H9 (cell line): Measurements from ENCODE around the gene SUPT6H. TPM values are rescaled to one million over a fixed set of nuclear protein-coding genes. Genes with fewer than 3 reads are reported as not detected.
A peak's percentile ranks its signal among the peaks of the same experiment; 100 is the strongest.

ENCODE experiments used
- DNase-seq: peaks from one replicate; pipeline ENCODE4 v3.0.0-alpha.2; 2017
- H2AFZ ChIP-seq: one replicate; pipeline ENCODE4 v1.6.1; 2013; ENCODE audit warnings: mild to moderate bottlenecking, low read length, control low read depth, moderate library complexity
- H2AK5ac ChIP-seq: 2 replicates; pipeline ENCODE4 v1.6.1; 2013; ENCODE audit warnings: low read length, control low read depth, mixed read lengths; ENCODE audit not compliant: insufficient read length
- H2BK120ac ChIP-seq: one replicate; pipeline ENCODE4 v1.6.1; 2013; ENCODE audit warnings: low read depth, mild to moderate bottlenecking, low read length, control low read depth, inconsistent platforms; ENCODE audit not compliant: poor library complexity, severe bottlenecking
- H2BK12ac ChIP-seq: 2 replicates; pipeline ENCODE4 v1.6.1; 2013; ENCODE audit warnings: low read length, control low read depth, mixed read lengths, low read depth; ENCODE audit not compliant: insufficient read length
- H2BK15ac ChIP-seq: 2 replicates; pipeline ENCODE4 v1.6.1; 2013; ENCODE audit warnings: low read depth, low read length, control low read depth
- H2BK20ac ChIP-seq: one replicate; pipeline ENCODE4 v1.6.1; 2013; ENCODE audit warnings: low read depth, mild to moderate bottlenecking, low read length, control low read depth, inconsistent platforms; ENCODE audit not compliant: poor library complexity, severe bottlenecking
- H2BK5ac ChIP-seq: 2 replicates; pipeline ENCODE4 v1.6.1; 2013; ENCODE audit warnings: low read length, control low read depth, mixed read lengths; ENCODE audit not compliant: insufficient read length
- H3K14ac ChIP-seq: 2 replicates; pipeline ENCODE4 v1.6.1; 2013; ENCODE audit warnings: low read length, control low read depth; ENCODE audit not compliant: insufficient read depth
- H3K18ac ChIP-seq: 2 replicates; pipeline ENCODE4 v1.6.1; 2013; ENCODE audit warnings: low read depth, mild to moderate bottlenecking, mixed read lengths, low read length, control low read depth; ENCODE audit not compliant: insufficient read length
- H3K23ac ChIP-seq: 2 replicates; pipeline ENCODE4 v1.6.1; 2013; ENCODE audit warnings: low read length, control low read depth, mixed read lengths, low read depth; ENCODE audit not compliant: insufficient read length
- H3K23me2 ChIP-seq: 2 replicates; pipeline ENCODE4 v1.6.1; 2013; ENCODE audit warnings: low read depth, mild to moderate bottlenecking, mixed read lengths, low read length, control low read depth; ENCODE audit not compliant: insufficient read length, poor library complexity, severe bottlenecking
- H3K27ac ChIP-seq: 2 replicates; pipeline ENCODE4 v1.5.1; 2013; ENCODE audit warnings: low read length, control low read depth, mixed read lengths, low read depth; ENCODE audit not compliant: insufficient read length
- H3K27me3 ChIP-seq: 2 replicates; pipeline ENCODE4 v1.6.1; 2013; ENCODE audit warnings: low read length, control low read depth, inconsistent platforms; ENCODE audit not compliant: insufficient read depth
- H3K4ac ChIP-seq: 2 replicates; pipeline ENCODE4 v1.6.1; 2013; ENCODE audit warnings: low read depth, mild to moderate bottlenecking, control low read depth, inconsistent platforms, low read length, moderate library complexity
- H3K4me1 ChIP-seq: 2 replicates; pipeline ENCODE4 v1.6.1; 2013; ENCODE audit warnings: low read length, control low read depth, inconsistent platforms; ENCODE audit not compliant: insufficient read depth
- H3K4me2 ChIP-seq: 2 replicates; pipeline ENCODE4 v1.6.1; 2013; ENCODE audit warnings: low read length, control low read depth, mixed read lengths; ENCODE audit not compliant: insufficient read length, insufficient read depth
- H3K56ac ChIP-seq: 2 replicates; pipeline ENCODE4 v1.6.1; 2013; ENCODE audit warnings: low read depth, mild to moderate bottlenecking, mixed read lengths, low read length, control low read depth; ENCODE audit not compliant: insufficient read length
- H3K79me1 ChIP-seq: 2 replicates; pipeline ENCODE4 v1.6.1; 2013; ENCODE audit warnings: low read depth, mild to moderate bottlenecking, moderate library complexity, low read length, control low read depth, inconsistent platforms; ENCODE audit not compliant: insufficient read depth, poor library complexity, severe bottlenecking
- H3K79me2 ChIP-seq: 2 replicates; pipeline ENCODE4 v1.6.1; 2013; ENCODE audit warnings: low read length, control low read depth, inconsistent platforms; ENCODE audit not compliant: insufficient read depth
- H3K9ac ChIP-seq: 2 replicates; pipeline ENCODE4 v1.6.1; 2013; ENCODE audit warnings: low read length, control low read depth, mixed read lengths; ENCODE audit not compliant: insufficient read length; ENCODE audit errors: extremely low read depth
- H3K9me3 ChIP-seq: one replicate; pipeline ENCODE4 v1.6.1; 2013; ENCODE audit warnings: low read depth, low read length, inconsistent platforms; ENCODE audit not compliant: control insufficient read depth
- H3T11ph ChIP-seq: one replicate; pipeline ENCODE4 v1.6.1; 2013; ENCODE audit warnings: mild to moderate bottlenecking, low read length, control low read depth, inconsistent platforms
- H4K20me1 ChIP-seq: one replicate; pipeline ENCODE4 v1.6.1; 2013; ENCODE audit not compliant: control insufficient read depth, insufficient read length, insufficient read depth
- H4K5ac ChIP-seq: 2 replicates; pipeline ENCODE4 v1.6.1; 2013; ENCODE audit warnings: low read depth, mild to moderate bottlenecking, mixed read lengths, low read length, control low read depth; ENCODE audit not compliant: insufficient read length
- H4K8ac ChIP-seq: replicated peaks from 2 replicates; pipeline ENCODE4 v1.6.1; 2013; ENCODE audit warnings: low read length, control low read depth, mixed read lengths, low read depth; ENCODE audit not compliant: insufficient read length
- H4K91ac ChIP-seq: 2 replicates; pipeline ENCODE4 v1.6.1; 2013; ENCODE audit warnings: low read depth, mild to moderate bottlenecking, moderate library complexity, mixed read lengths, low read length, control low read depth; ENCODE audit not compliant: insufficient read length
- H3K27ac Mint-ChIP-seq, 3 experiments: 2 replicates in 2 of 3; 3 replicates in 1 of 3; pipeline ENCODE4 v1.8.0; 2020 to 2021; ENCODE audit warnings: mixed read lengths in 3 of 3, mild to moderate bottlenecking in 1 of 3, moderate library complexity in 1 of 3
- H3K27me3 Mint-ChIP-seq: 2 replicates; pipeline ENCODE4 v1.8.0; 2021; ENCODE audit warnings: low read depth, mild to moderate bottlenecking, moderate library complexity, mixed read lengths
- H3K36me3 Mint-ChIP-seq, 3 experiments: 2 replicates in 2 of 3; 3 replicates in 1 of 3; pipeline ENCODE4 v1.8.0; 2020 to 2021; ENCODE audit warnings: low read depth in 3 of 3, mixed read lengths in 3 of 3; ENCODE audit not compliant: insufficient read depth in 1 of 3
- H3K4me1 Mint-ChIP-seq, 2 experiments: 2 replicates each; pipeline ENCODE4 v1.8.0; 2020; ENCODE audit warnings: mixed read lengths in 2 of 2
- H3K4me3 Mint-ChIP-seq, 2 experiments: 2 replicates in 1 of 2; 3 replicates in 1 of 2; pipeline ENCODE4 v1.8.0; 2020 to 2021; ENCODE audit warnings: mild to moderate bottlenecking in 2 of 2, mixed read lengths in 2 of 2, moderate library complexity in 1 of 2
- H3K9me3 Mint-ChIP-seq, 2 experiments: 2 replicates in 1 of 2; 3 replicates in 1 of 2; pipeline ENCODE4 v1.8.0; 2020; ENCODE audit warnings: mild to moderate bottlenecking in 2 of 2, mixed read lengths in 2 of 2, moderate library complexity in 1 of 2
- CTCF ChIP-seq: fragments of 200-600 bp; sonication (generic); conservative IDR thresholded peaks from 3 replicates; pipeline ENCODE4 v1.8.0; 2021; ENCODE audit warnings: antibody characterized with exemption, mild to moderate bottlenecking
- WGBS: extraction: QIAGEN DNeasy Blood & Tissue Kit; methylation state at CpG from one replicate; pipeline ENCODE4 v1.1.7; 2013; ENCODE audit warnings: missing lambda C conversion rate, low lambda C conversion rate, mixed read lengths; ENCODE audit not compliant: insufficient read length; ENCODE audit errors: extremely low coverage; 5-methylcytosine and 5-hydroxymethylcytosine counted together
- total RNA-seq: library from RNA; stranded (reverse); gene quantifications from 2 replicates; pipeline ENCODE4 v1.2.1, GENCODE V29; 2021

Gene SUPT6H
- total RNA-seq, 1 experiment from 2014 or later = 85.8 TPM

GRCh38 chr17:28675980-28676379, 14.0 kb downstream of the SUPT6H start:
- Histone ChIP-seq H2BK20ac (no peak overlapping the region), H2BK5ac (no peak overlapping the region), H3T11ph (no peak overlapping the region), H3K4me2 (no peak overlapping the region), H2BK120ac (no peak overlapping the region), H3K56ac (no peak overlapping the region), H3K27me3 (no peaks in the 10 kb centered on the region), H3K27ac (no peak overlapping the region), H4K8ac (no peak overlapping the region), H3K23ac (no peak overlapping the region), H2AFZ (no peak overlapping the region), H2AK5ac (no peak overlapping the region), H3K79me1 (no peaks in the 10 kb centered on the region), H4K5ac (no peak overlapping the region), H3K9ac (no peak overlapping the region), H3K79me2 (no peaks in the 10 kb centered on the region), H2BK15ac (no peak overlapping the region), H3K14ac (no peak overlapping the region), H2BK12ac (no peak overlapping the region), H4K91ac (no peak overlapping the region), H4K20me1 (no peaks in the 10 kb centered on the region), H3K4me1 (no peaks in the 10 kb centered on the region), H3K4ac (no peak overlapping the region), H3K18ac (no peak overlapping the region), H3K23me2 (no peaks in the 10 kb centered on the region), H3K9me3 (no peaks in the 10 kb centered on the region)
- no peak for DNase-seq
- H3K27ac Mint-ChIP-seq = no peak overlapping the region; a peak in 1 of 7 replicates
- H3K4me3 Mint-ChIP-seq = no peak overlapping the region
- no peaks in the 10 kb centered on the region for H3K4me1 Mint-ChIP-seq
- WGBS = no CpG with 5 or more reads among the region's 7 CpGs
- peak; percentile 55 for TF ChIP-seq CTCF
- H3K36me3 Mint-ChIP-seq = peaks cover 53 to 94% (median 85%) of the 10 kb centered on the region in 3 experiments; a peak in 6 of 7 replicates
- no peaks in the 10 kb centered on the region for H3K27me3 Mint-ChIP-seq
- no peaks in the 10 kb centered on the region for H3K9me3 Mint-ChIP-seq
